Measurements from ENCODE around the gene PRKN. TPM values are rescaled to one million over a fixed set of nuclear protein-coding genes. Genes with fewer than 3 reads are reported as not detected.

The PRKN gene
- total RNA-seq, 1 donor from 2014 or later, result 1.3 TPM

GRCh38 chr6:161458201-161458951 is 1269.2 kb downstream of the PRKN start:
- Mint-ChIP-seq H3K36me3 (ENCODE audit: low read depth, unreplicated experiment) (no peaks in the 10 kb centered on the region), H3K27me3 (ENCODE audit: low read depth, unreplicated experiment) (no peaks in the 10 kb centered on the region), H3K9me3 (ENCODE audit: unreplicated experiment) (peaks cover 2% of the 10 kb centered on the region), H3K27ac (ENCODE audit: unreplicated experiment) (no peak overlapping the region), H3K4me1 (ENCODE audit: low read depth, unreplicated experiment) (peaks cover 9% of the 10 kb centered on the region), H3K4me3 (ENCODE audit: unreplicated experiment) (no peak overlapping the region)
- H3K9me3 ChIP-seq (ENCODE audit: insufficient read depth, low read depth, low read length), result no peaks in the 10 kb centered on the region
- H3K9ac ChIP-seq (ENCODE audit: low read length), result no peak overlapping the region
- no peak overlapping the region for H3K4me3 ChIP-seq (ENCODE audit: insufficient read depth, low read depth, low read length)
- H3K27ac ChIP-seq (ENCODE audit: low read depth, low read length), result no peak overlapping the region
- H4K20me1 ChIP-seq (ENCODE audit: insufficient read depth, low read length), result no peaks in the 10 kb centered on the region
- no peaks in the 10 kb centered on the region for H3K4me1 ChIP-seq (ENCODE audit: insufficient read depth, low read length)
- H3K36me3 ChIP-seq (ENCODE audit: insufficient read depth, low read length), result no peaks in the 10 kb centered on the region
- FAIRE-seq (no peak), DNase-seq (ENCODE audit: low read depth) (no peak)
- TF ChIP-seq CTCF (IDR thresholded peaks at IDR 0.05; ENCODE audit: insufficient read depth, low read depth, low read length) (no peak), EZH2 (IDR thresholded peaks at IDR 0.05; ENCODE audit: insufficient read depth, low read length) (no peak)
- no peak overlapping the region for H3K4me2 ChIP-seq (ENCODE audit: low read length)
- no peaks in the 10 kb centered on the region for H3K79me2 ChIP-seq (ENCODE audit: insufficient read depth, low read length)
- H3K27me3 ChIP-seq (ENCODE audit: insufficient read depth, low read length), result no peaks in the 10 kb centered on the region
- H2AFZ ChIP-seq (ENCODE audit: low read depth, low read length), result no peak overlapping the region

GRCh38 chr6:161455848-161456247 is 1271.7 kb downstream of the PRKN start:
- H3K4me3 ChIP-seq (ENCODE audit: insufficient read depth, low read depth, low read length), result no peak overlapping the region
- no peak for TF ChIP-seq CTCF (IDR thresholded peaks at IDR 0.05; ENCODE audit: insufficient read depth, low read depth, low read length)
- no peaks in the 10 kb centered on the region for H3K9me3 ChIP-seq (ENCODE audit: insufficient read depth, low read depth, low read length)
- no peaks in the 10 kb centered on the region for H3K36me3 ChIP-seq (ENCODE audit: insufficient read depth, low read length)
- Mint-ChIP-seq H3K4me1 (ENCODE audit: low read depth, unreplicated experiment) (peaks cover 4% of the 10 kb centered on the region), H3K27ac (ENCODE audit: unreplicated experiment) (no peak overlapping the region), H3K4me3 (ENCODE audit: unreplicated experiment) (no peak overlapping the region), H3K9me3 (ENCODE audit: unreplicated experiment) (no peaks in the 10 kb centered on the region), H3K36me3 (ENCODE audit: low read depth, unreplicated experiment) (no peaks in the 10 kb centered on the region), H3K27me3 (ENCODE audit: low read depth, unreplicated experiment) (peaks cover 3% of the 10 kb centered on the region)
- no peak overlapping the region for H3K9ac ChIP-seq (ENCODE audit: low read length)
- H2AFZ ChIP-seq (ENCODE audit: low read depth, low read length), result no peak overlapping the region
- FAIRE-seq, result no peak
- no peaks in the 10 kb centered on the region for H3K79me2 ChIP-seq (ENCODE audit: insufficient read depth, low read length)
- no peaks in the 10 kb centered on the region for H4K20me1 ChIP-seq (ENCODE audit: insufficient read depth, low read length)
- no peaks in the 10 kb centered on the region for H3K27me3 ChIP-seq (ENCODE audit: insufficient read depth, low read length)
- H3K4me1 ChIP-seq (ENCODE audit: insufficient read depth, low read length), result no peaks in the 10 kb centered on the region
- H3K4me2 ChIP-seq (ENCODE audit: low read length), result no peak overlapping the region
- H3K27ac ChIP-seq (ENCODE audit: low read depth, low read length), result no peak overlapping the region
- no peak for DNase-seq (ENCODE audit: low read depth)

DNA sequence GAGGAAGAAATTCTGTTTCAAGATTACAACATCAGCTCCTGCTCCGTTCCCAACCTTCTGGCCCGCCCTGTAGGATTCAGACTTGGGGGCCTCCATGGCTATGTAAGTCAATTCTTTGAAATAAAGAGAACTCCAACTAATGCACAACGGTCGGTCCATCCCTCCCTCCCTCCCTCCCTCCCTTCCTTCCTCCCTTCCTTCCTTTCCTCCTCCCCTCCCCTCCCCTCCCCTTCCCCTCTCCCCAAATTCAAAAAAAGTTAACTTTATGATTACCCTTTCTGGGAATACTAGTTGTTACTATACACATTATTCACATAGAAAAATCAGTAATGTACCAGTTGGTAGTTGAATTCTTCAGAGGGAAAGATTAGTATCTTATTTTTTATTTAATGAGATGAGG is 1274.0 kb downstream of the PRKN start:
- no peaks in the 10 kb centered on the region for H4K20me1 ChIP-seq (ENCODE audit: insufficient read depth, low read length)
- H3K27me3 Mint-ChIP-seq (ENCODE audit: low read depth, unreplicated experiment), result peaks cover 3% of the 10 kb centered on the region
- no peaks in the 10 kb centered on the region for H3K36me3 Mint-ChIP-seq (ENCODE audit: low read depth, unreplicated experiment)
- H3K9ac ChIP-seq (ENCODE audit: low read length), result no peak overlapping the region
- no peak for TF ChIP-seq CTCF (IDR thresholded peaks at IDR 0.05; ENCODE audit: insufficient read depth, low read depth, low read length)
- TF ChIP-seq EZH2 (IDR thresholded peaks at IDR 0.05; ENCODE audit: insufficient read depth, low read length), result no peak
- H3K4me3 Mint-ChIP-seq (ENCODE audit: unreplicated experiment), result no peak overlapping the region
- H3K9me3 ChIP-seq (ENCODE audit: insufficient read depth, low read depth, low read length), result no peaks in the 10 kb centered on the region
- no peak overlapping the region for H3K4me3 ChIP-seq (ENCODE audit: insufficient read depth, low read depth, low read length)
- no peak overlapping the region for H3K4me2 ChIP-seq (ENCODE audit: low read length)
- no peaks in the 10 kb centered on the region for H3K4me1 Mint-ChIP-seq (ENCODE audit: low read depth, unreplicated experiment)
- DNase-seq (ENCODE audit: low read depth), result no peak
- H3K79me2 ChIP-seq (ENCODE audit: insufficient read depth, low read length), result no peaks in the 10 kb centered on the region
- no peak overlapping the region for H3K27ac ChIP-seq (ENCODE audit: low read depth, low read length)
- no peaks in the 10 kb centered on the region for H3K4me1 ChIP-seq (ENCODE audit: insufficient read depth, low read length)
- FAIRE-seq, result no peak
- no peaks in the 10 kb centered on the region for H3K27me3 ChIP-seq (ENCODE audit: insufficient read depth, low read length)
- no peaks in the 10 kb centered on the region for H3K9me3 Mint-ChIP-seq (ENCODE audit: unreplicated experiment)
- no peaks in the 10 kb centered on the region for H3K36me3 ChIP-seq (ENCODE audit: insufficient read depth, low read length)
- no peak overlapping the region for H3K27ac Mint-ChIP-seq (ENCODE audit: unreplicated experiment)
- no peak overlapping the region for H2AFZ ChIP-seq (ENCODE audit: low read depth, low read length)
